CD14-positive monocyte (primary cell): Measurements from ENCODE around the gene GREB1L. TPM values are rescaled to one million over a fixed set of nuclear protein-coding genes. Genes with fewer than 3 reads are reported as not detected.

ENCODE experiments used
- DNase-seq, 3 donors: peaks; one replicate each; pipeline ENCODE4 v3.0.0-alpha.2; 2011 to 2022
- H2AFZ ChIP-seq: 2 replicates; pipeline ENCODE4 v1.6.0; 2012; ENCODE audit warnings: mild to moderate bottlenecking, low read depth, low read length, inconsistent platforms; ENCODE audit not compliant: insufficient read depth, poor library complexity, severe bottlenecking
- H3K27ac ChIP-seq, 2 donors: 1 replicate in 1 of 2; 2 replicates in 1 of 2; pipeline ENCODE4 v1.5.1; 2012 to 2013; ENCODE audit warnings: low read length in 2 of 2, control low read depth in 1 of 2, inconsistent platforms in 1 of 2, low read depth in 1 of 2, mild to moderate bottlenecking in 1 of 2
- H3K27me3 ChIP-seq, 2 donors: one replicate each; pipeline versions ENCODE4 v1.6.0 to v1.6.1; 2011 to 2013; ENCODE audit warnings: low read length in 2 of 2; ENCODE audit not compliant: control insufficient read depth in 2 of 2, insufficient read depth in 2 of 2
- H3K36me3 ChIP-seq, 2 donors: replicated peaks in 1 of 2; 1 replicate in 1 of 2; 2 replicates in 1 of 2; pipeline versions ENCODE4 v1.5.1 to v1.6.1; 2012 to 2013; ENCODE audit warnings: low read length in 2 of 2, control low read depth in 1 of 2, inconsistent platforms in 1 of 2, mild to moderate bottlenecking in 1 of 2; ENCODE audit not compliant: insufficient read depth in 2 of 2, control insufficient read depth in 1 of 2
- H3K4me1 ChIP-seq, 2 donors: 1 replicate in 1 of 2; 2 replicates in 1 of 2; pipeline versions ENCODE4 v1.5.1 to v1.6.1; 2012 to 2013; ENCODE audit warnings: low read length in 2 of 2, control low read depth in 1 of 2, inconsistent platforms in 1 of 2, mild to moderate bottlenecking in 1 of 2, moderate library complexity in 1 of 2; ENCODE audit not compliant: insufficient read depth in 2 of 2, control insufficient read depth in 1 of 2
- H3K4me2 ChIP-seq: replicated peaks from 2 replicates; pipeline ENCODE3; 2012; ENCODE audit warnings: low read length, moderate library complexity, mild to moderate bottlenecking; ENCODE audit not compliant: poor library complexity, severe bottlenecking; ENCODE audit errors: extremely low read depth
- H3K4me3 ChIP-seq, 3 experiments: fragments of 200-600 bp in 1 of 3; sonication (generic) in 1 of 3; replicated peaks in 1 of 3; 1 replicate in 2 of 3; 2 replicates in 1 of 3; pipeline ENCODE4 v1.5.1; 2011 to 2013; ENCODE audit warnings: low read length in 3 of 3, mild to moderate bottlenecking in 3 of 3, control low read depth in 2 of 3, low read depth in 2 of 3, inconsistent platforms in 1 of 3, moderate library complexity in 1 of 3
- H3K79me2 ChIP-seq: 2 replicates; pipeline ENCODE4 v1.6.0; 2012; ENCODE audit warnings: mild to moderate bottlenecking, control low read depth, inconsistent platforms, low read length, moderate library complexity; ENCODE audit not compliant: insufficient read depth
- H3K9ac ChIP-seq: 2 replicates; pipeline ENCODE4 v1.6.0; 2017; ENCODE audit warnings: low read length, mild to moderate bottlenecking; ENCODE audit not compliant: insufficient read depth, poor library complexity, severe bottlenecking
- H3K9me3 ChIP-seq, 2 donors: replicated peaks in 1 of 2; 1 replicate in 1 of 2; 2 replicates in 1 of 2; pipeline versions ENCODE4 v1.5.1 to v1.6.1; 2012 to 2013; ENCODE audit warnings: low read length in 2 of 2, control low read depth in 1 of 2; ENCODE audit not compliant: control insufficient read depth in 1 of 2, insufficient read depth in 1 of 2
- H4K20me1 ChIP-seq: 2 replicates; pipeline ENCODE4 v1.6.0; 2012; ENCODE audit warnings: mild to moderate bottlenecking, low read length, control low read depth, moderate library complexity; ENCODE audit not compliant: insufficient read depth
- H3K27ac Mint-ChIP-seq, 7 donors: one replicate each; pipeline ENCODE4 v1.8.0; 2020; ENCODE audit warnings: mild to moderate bottlenecking in 7 of 7, mixed read lengths in 7 of 7, moderate library complexity in 6 of 7, inconsistent platforms in 2 of 7
- H3K27me3 Mint-ChIP-seq, 3 donors: one replicate each; pipeline ENCODE4 v1.8.0; 2021 to 2022; ENCODE audit warnings: low read depth in 3 of 3, mild to moderate bottlenecking in 3 of 3, mixed read lengths in 3 of 3, moderate library complexity in 3 of 3, inconsistent platforms in 1 of 3
- H3K36me3 Mint-ChIP-seq, 2 donors: one replicate each; pipeline ENCODE4 v1.8.0; 2020; ENCODE audit warnings: mixed read lengths in 2 of 2, inconsistent platforms in 1 of 2, mild to moderate bottlenecking in 1 of 2
- H3K4me1 Mint-ChIP-seq: one replicate; pipeline ENCODE4 v1.8.0; 2020; ENCODE audit warnings: mild to moderate bottlenecking, mixed read lengths
- H3K4me3 Mint-ChIP-seq, 2 donors: one replicate each; pipeline ENCODE4 v1.8.0; 2020; ENCODE audit warnings: mild to moderate bottlenecking in 2 of 2, mixed read lengths in 2 of 2, moderate library complexity in 1 of 2
- H3K9me3 Mint-ChIP-seq, 7 donors: one replicate each; pipeline ENCODE4 v1.8.0; 2020 to 2022; ENCODE audit warnings: mixed read lengths in 7 of 7, mild to moderate bottlenecking in 6 of 7, moderate library complexity in 6 of 7, inconsistent platforms in 2 of 7
- CTCF ChIP-seq: fragments of 200-600 bp; IDR thresholded peaks from one replicate; pipeline ENCODE4 v1.8.0; 2022; ENCODE audit warnings: antibody characterized with exemption, mild to moderate bottlenecking
- WGBS: methylation state at CpG from one replicate; pipeline ENCODE4 v1.1.5; 2013; ENCODE audit warnings: missing lambda C conversion rate; ENCODE audit not compliant: insufficient coverage; 5-methylcytosine and 5-hydroxymethylcytosine counted together
- intact Hi-C, 2 donors: fragments of 100-400 bp; cut with micrococcal nuclease; formaldehyde crosslinking; loops; one replicate each; pipeline versions ENCODE4 v1.15.0 to v1.15.1; 2023
- polyA plus RNA-seq, 3 donors: library from polyadenylated mRNA; depleted of rRNA in 1 of 3; unstranded in 2 of 3; stranded (reverse) in 1 of 3; fragments of 300-500 nt in 2 of 3; fragments of >200 nt in 1 of 3; fragmentation: Illumina TruSeq in 2 of 3; gene quantifications; 1 replicate in 2 of 3; 2 replicates in 1 of 3; pipeline ENCODE4 v1.2.3, GENCODE V29; 2012 to 2021

GREB1L gene
- polyA plus RNA-seq, 3 donors, result 0.02 to 0.03 TPM; not detected in 1

- intact Hi-C loops, result no loop called here
- no peak for TF ChIP-seq CTCF
- peaks cover 3 to 6% (median 5%) of the 10 kb centered on the region in 3 donors for H3K27me3 Mint-ChIP-seq
- H3K4me3 ChIP-seq, result no peak overlapping the region
- no peaks in the 10 kb centered on the region for H3K4me1 ChIP-seq
- H3K4me3 Mint-ChIP-seq, result no peak overlapping the region
- H3K9ac ChIP-seq, result no peak overlapping the region
- H3K4me2 ChIP-seq, result no peak overlapping the region
- H3K9me3 ChIP-seq, result no peaks in the 10 kb centered on the region
- DNase-seq, result no peak
- no peaks in the 10 kb centered on the region for H3K36me3 ChIP-seq
- no CpG with 5 or more reads among the region's 1 CpG for WGBS
- no peaks in the 10 kb centered on the region for H4K20me1 ChIP-seq
- no peak overlapping the region for H3K27ac ChIP-seq
- H3K9me3 Mint-ChIP-seq, result peaks cover 0 to 1% (median 0%) of the 10 kb centered on the region in 7 donors
- H3K27me3 ChIP-seq, result no peaks in the 10 kb centered on the region
- no peaks in the 10 kb centered on the region for H3K79me2 ChIP-seq
- H2AFZ ChIP-seq, result no peak overlapping the region
- no peaks in the 10 kb centered on the region for H3K36me3 Mint-ChIP-seq
- no peak overlapping the region for H3K27ac Mint-ChIP-seq
- no peaks in the 10 kb centered on the region for H3K4me1 Mint-ChIP-seq
Measured at GRCh38 chr18:21458310-21458709, 216.3 kb downstream of the GREB1L start.

DNA sequence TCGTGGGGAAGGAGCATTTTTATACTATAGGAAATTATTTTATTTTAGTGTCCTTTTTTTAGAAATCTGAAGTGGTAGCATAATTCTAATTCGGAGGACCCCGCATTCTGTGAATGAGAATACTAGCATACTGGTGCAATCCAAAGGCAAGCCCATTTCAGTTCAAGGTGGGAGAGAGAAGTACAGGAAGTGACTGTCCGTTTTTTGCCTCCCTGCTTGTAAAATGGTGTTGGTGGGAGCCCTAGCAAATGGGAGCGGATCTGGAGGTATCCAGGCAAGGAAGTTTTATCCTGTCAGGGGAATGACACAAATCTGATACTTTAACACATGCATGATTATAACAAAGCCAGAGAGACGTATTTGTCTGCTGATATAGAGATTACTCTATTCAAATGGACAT, 216.8 kb downstream of the GREB1L start:
- Histone ChIP-seq H3K9me3 (no peaks in the 10 kb centered on the region), H3K27ac (no peak overlapping the region), H4K20me1 (no peaks in the 10 kb centered on the region), H3K27me3 (no peaks in the 10 kb centered on the region), H2AFZ (no peak overlapping the region), H3K4me3 (no peak overlapping the region), H3K79me2 (no peaks in the 10 kb centered on the region), H3K36me3 (no peaks in the 10 kb centered on the region), H3K4me2 (no peak overlapping the region), H3K4me1 (no peaks in the 10 kb centered on the region), H3K9ac (no peak overlapping the region)
- Mint-ChIP-seq H3K27me3 (peaks cover 3 to 6% (median 5%) of the 10 kb centered on the region in 3 donors), H3K4me1 (no peaks in the 10 kb centered on the region), H3K27ac (no peak overlapping the region), H3K36me3 (no peaks in the 10 kb centered on the region), H3K9me3 (peaks cover 0 to 1% (median 0%) of the 10 kb centered on the region in 7 donors), H3K4me3 (no peak overlapping the region)
- DNase-seq, result no peak
- intact Hi-C loops, result no loop called here
- 43% methylated on average over 1 of the region's 6 CpGs for WGBS
- TF ChIP-seq CTCF, result no peak
